ENCODE results near the gene LRRC4. TPM values are rescaled to one million over a fixed set of nuclear protein-coding genes. Genes with fewer than 3 reads are reported as not detected.

Gene LRRC4
- total RNA-seq, 2 experiments from 2014 or later: 1.1 to 1.6 TPM

DNA sequence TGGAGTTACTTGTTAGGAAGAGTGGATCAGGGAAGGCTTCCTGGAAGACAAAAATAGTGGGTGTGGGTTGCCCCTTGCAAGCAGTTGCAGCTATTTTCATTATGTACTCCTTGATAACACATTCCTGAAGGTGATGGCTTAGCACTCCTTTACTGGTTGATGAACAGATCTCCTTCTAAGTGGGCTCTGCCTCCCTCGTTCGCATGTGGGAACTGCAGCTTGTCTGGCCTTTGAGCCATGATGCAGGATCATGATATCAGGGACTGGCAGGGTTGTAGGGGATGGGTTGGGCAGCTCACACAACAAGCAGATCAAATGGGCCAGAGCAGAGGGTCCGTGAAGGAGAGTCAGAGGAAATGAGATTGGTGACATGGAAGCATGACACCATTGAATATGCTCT, 28.8 kb upstream of the LRRC4 start:
- H3K27me3 Mint-ChIP-seq: no peaks in the 10 kb centered on the region
- H3K27ac ChIP-seq (ENCODE audit: low read depth in 1 of 2, low read length in 2 of 2): no peak overlapping the region
- TF ChIP-seq, protein P1, sequence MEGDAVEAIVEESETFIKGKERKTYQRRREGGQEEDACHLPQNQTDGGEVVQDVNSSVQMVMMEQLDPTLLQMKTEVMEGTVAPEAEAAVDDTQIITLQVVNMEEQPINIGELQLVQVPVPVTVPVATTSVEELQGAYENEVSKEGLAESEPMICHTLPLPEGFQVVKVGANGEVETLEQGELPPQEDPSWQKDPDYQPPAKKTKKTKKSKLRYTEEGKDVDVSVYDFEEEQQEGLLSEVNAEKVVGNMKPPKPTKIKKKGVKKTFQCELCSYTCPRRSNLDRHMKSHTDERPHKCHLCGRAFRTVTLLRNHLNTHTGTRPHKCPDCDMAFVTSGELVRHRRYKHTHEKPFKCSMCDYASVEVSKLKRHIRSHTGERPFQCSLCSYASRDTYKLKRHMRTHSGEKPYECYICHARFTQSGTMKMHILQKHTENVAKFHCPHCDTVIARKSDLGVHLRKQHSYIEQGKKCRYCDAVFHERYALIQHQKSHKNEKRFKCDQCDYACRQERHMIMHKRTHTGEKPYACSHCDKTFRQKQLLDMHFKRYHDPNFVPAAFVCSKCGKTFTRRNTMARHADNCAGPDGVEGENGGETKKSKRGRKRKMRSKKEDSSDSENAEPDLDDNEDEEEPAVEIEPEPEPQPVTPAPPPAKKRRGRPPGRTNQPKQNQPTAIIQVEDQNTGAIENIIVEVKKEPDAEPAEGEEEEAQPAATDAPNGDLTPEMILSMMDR (IDR thresholded peaks at IDR 0.05): no peak
- H3K9me3 Mint-ChIP-seq: no peaks in the 10 kb centered on the region
- peak overlapping the region; percentile 50 for H3K27ac Mint-ChIP-seq
- ChIA-PET POLR2A (interaction anchor here (1.0 to 2.8 kb wide), 5 partner anchors 9 to 49 kb away, joined by 3 to 14 read pairs (median 4); no protein-coding TSS in a partner anchor), CTCF (no interaction called here)
- H3K9me3 ChIP-seq (ENCODE audit: control insufficient read depth in 1 of 2, insufficient read depth in 1 of 2, low read length in 2 of 2): no peaks in the 10 kb centered on the region
- peaks cover 34% of the 10 kb centered on the region for H3K4me1 ChIP-seq (ENCODE audit: insufficient read depth, low read length)
- H3K4me1 Mint-ChIP-seq (ENCODE audit: low read depth): peaks cover 74% of the 10 kb centered on the region
- H3K4me3 Mint-ChIP-seq: no peak overlapping the region
- H3K4me3 ChIP-seq (ENCODE audit: low read length): no peak overlapping the region
- H3K36me3 Mint-ChIP-seq (ENCODE audit: low read depth): no peaks in the 10 kb centered on the region
- H3K36me3 ChIP-seq (ENCODE audit: insufficient read depth, low read length): no peaks in the 10 kb centered on the region
- ATAC-seq (ENCODE audit: poor library complexity) (no peak), DNase-seq (no peak)
- no peaks in the 10 kb centered on the region for H3K27me3 ChIP-seq (ENCODE audit: control insufficient read depth in 1 of 2, insufficient read depth in 2 of 2, low read length in 2 of 2)
- intact Hi-C loops (cut with DNase I, micrococcal nuclease): no loop called here

DNA sequence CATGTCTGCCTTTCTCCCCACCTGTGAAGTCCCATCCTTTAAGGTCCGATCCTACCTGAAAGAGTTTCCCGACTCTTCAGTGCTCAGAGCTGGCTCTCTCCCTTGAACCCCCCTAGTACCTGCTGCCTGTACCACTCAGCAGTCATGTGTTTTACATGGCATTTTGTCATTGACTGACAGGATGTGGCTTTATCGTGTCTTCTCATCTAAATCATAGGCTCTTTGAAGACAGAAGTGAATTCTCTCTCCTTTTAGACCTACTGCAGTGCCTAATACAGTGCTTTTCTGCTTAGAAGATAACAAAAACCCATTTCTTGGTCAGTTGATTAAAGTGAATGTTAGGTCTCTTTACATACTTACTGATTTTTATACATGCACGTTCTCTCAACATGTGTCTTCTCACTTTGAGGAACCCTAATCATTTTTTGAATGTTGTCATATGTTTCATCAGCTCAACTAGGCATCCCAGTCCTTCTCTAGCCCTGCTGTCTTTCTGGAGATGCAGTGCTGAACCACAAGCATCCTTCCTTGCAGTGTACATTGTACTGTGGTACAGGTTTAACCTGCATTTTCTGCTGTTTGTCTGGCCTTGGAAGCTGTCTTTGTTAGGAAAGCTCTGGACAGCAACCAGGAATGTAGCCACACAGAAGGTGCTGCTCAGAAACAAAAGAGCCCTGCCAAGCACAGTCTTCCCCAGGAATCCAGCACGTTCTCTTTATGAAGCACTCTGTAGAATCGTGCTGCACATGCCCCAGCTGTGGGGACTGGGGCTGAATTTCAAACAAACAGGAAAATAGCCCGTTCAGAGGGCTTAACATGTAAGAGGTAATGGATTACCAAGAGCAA, 28.1 kb upstream of the LRRC4 start:
- peak in 6 of 14 experiments; percentile 3 to 72 (median 43) for DNase-seq

DNA sequence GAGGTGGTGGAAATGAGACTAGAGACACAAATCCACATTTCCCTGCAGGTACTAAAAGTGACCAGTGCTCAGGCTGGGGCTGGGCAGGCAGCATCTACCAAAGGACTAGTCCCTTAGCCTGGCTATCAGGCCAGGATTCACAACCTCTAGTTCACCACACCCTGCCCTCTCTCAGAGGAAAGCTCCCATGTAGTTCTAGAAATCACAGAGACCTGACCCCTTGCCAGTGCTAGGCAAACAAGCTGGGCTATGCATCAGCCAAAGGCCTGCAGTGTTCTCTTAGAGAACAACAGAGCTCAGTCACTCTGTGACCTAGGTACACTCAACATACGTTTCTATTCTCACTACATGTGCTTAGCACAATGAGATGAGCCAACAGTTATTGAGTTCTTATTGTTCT, 26.7 kb upstream of the LRRC4 start:
- H3K36me3 Mint-ChIP-seq (ENCODE audit: low read depth): no peaks in the 10 kb centered on the region
- Histone ChIP-seq H3K9me3 (ENCODE audit: control insufficient read depth in 1 of 2, insufficient read depth in 1 of 2, low read length in 2 of 2) (no peaks in the 10 kb centered on the region), H3K4me1 (ENCODE audit: insufficient read depth, low read length) (peaks cover 37% of the 10 kb centered on the region), H3K27me3 (ENCODE audit: control insufficient read depth in 1 of 2, insufficient read depth in 2 of 2, low read length in 2 of 2) (no peaks in the 10 kb centered on the region), H3K36me3 (ENCODE audit: insufficient read depth, low read length) (no peaks in the 10 kb centered on the region), H3K27ac (ENCODE audit: low read depth in 1 of 2, low read length in 2 of 2) (no peak overlapping the region), H3K4me3 (ENCODE audit: low read length) (no peak overlapping the region)
- CTCF ChIA-PET: no interaction called here
- intact Hi-C loops (cut with DNase I, micrococcal nuclease): loop anchor here (5.0 kb wide), 1 partner anchor 49 kb away; no protein-coding TSS in a partner anchor
- H3K9me3 Mint-ChIP-seq: no peaks in the 10 kb centered on the region
- DNase-seq: no peak
- peak overlapping the region; percentile 4 for H3K4me3 Mint-ChIP-seq
- H3K27ac Mint-ChIP-seq: peak overlapping the region; percentile 50
- POLR2A ChIA-PET: interaction anchor here (0.8 to 2.8 kb wide), 4 partner anchors 11 to 78 kb away, joined by 3 to 14 read pairs (median 8); no protein-coding TSS in a partner anchor
- no peak for ATAC-seq (ENCODE audit: poor library complexity)
- no peaks in the 10 kb centered on the region for H3K27me3 Mint-ChIP-seq
- TF ChIP-seq, protein P1 (IDR thresholded peaks at IDR 0.05): no peak
- peaks cover 75% of the 10 kb centered on the region for H3K4me1 Mint-ChIP-seq (ENCODE audit: low read depth)

More for the DNA sequence above, 28.1 kb upstream of the LRRC4 start:
- Histone ChIP-seq H3K27me3 (ENCODE audit: control insufficient read depth in 1 of 2, insufficient read depth in 2 of 2, low read length in 2 of 2) (no peaks in the 10 kb centered on the region), H3K9me3 (ENCODE audit: control insufficient read depth in 1 of 2, insufficient read depth in 1 of 2, low read length in 2 of 2) (no peaks in the 10 kb centered on the region), H3K27ac (ENCODE audit: low read depth in 1 of 2, low read length in 2 of 2) (no peak overlapping the region), H3K36me3 (ENCODE audit: insufficient read depth, low read length) (no peaks in the 10 kb centered on the region), H3K4me1 (ENCODE audit: insufficient read depth, low read length) (peaks cover 34% of the 10 kb centered on the region), H3K4me3 (ENCODE audit: low read length) (no peak overlapping the region)
- TF ChIP-seq, protein P1 (IDR thresholded peaks at IDR 0.05): no peak
- Mint-ChIP-seq H3K9me3 (no peaks in the 10 kb centered on the region), H3K4me3 (peak overlapping the region; percentile 36), H3K36me3 (ENCODE audit: low read depth) (no peaks in the 10 kb centered on the region), H3K27ac (peak overlapping the region; percentile 50), H3K4me1 (ENCODE audit: low read depth) (peaks cover 73% of the 10 kb centered on the region), H3K27me3 (no peaks in the 10 kb centered on the region)
- POLR2A ChIA-PET: interaction anchor here (1.0 to 2.8 kb wide), 7 partner anchors 9 to 50 kb away, joined by 3 to 14 read pairs (median 4); no protein-coding TSS in a partner anchor
- ATAC-seq (ENCODE audit: poor library complexity): peak; percentile 87
- CTCF ChIA-PET: no interaction called here
- intact Hi-C loops (cut with DNase I, micrococcal nuclease): loop anchor here (5.0 kb wide), 1 partner anchor 48 kb away; no protein-coding TSS in a partner anchor

All from CD4-positive, alpha-beta T cell (primary cell).